Stimulated activated CD8-positive, alpha-beta memory T cell treated with anti-CD3 and anti-CD28 coated beads, Interleukin-2, amount 100 ng/mL, for 1 hour (primary cell): Measurements from ENCODE around the gene NT5DC1.

Source experiments
- DNase-seq, 2 donors: peaks; one replicate each; pipeline ENCODE4 v3.0.0-alpha.2; 2020; ENCODE audit warnings: low read depth in 2 of 2

The NT5DC1 gene

DNA sequence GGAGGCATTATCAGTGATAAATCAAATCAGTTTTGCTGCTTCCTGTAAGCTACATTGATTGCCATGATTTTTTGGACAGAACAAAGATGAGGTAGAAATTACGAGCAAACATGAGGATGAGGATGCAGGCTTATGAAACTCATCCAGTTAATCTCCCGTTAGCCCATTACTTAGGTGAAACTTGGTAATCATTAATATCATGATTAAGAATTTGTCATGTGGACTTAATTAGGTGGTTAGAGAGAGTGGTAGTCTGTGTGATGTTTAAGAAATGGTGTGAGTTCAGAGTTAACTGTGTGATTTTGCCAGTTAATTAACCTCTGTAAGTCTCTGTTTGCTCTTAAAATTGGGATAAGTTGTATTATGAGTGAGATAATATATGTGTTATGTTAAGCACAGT is 91.2 kb downstream of the NT5DC1 start:
- DNase-seq: no peak

DNA sequence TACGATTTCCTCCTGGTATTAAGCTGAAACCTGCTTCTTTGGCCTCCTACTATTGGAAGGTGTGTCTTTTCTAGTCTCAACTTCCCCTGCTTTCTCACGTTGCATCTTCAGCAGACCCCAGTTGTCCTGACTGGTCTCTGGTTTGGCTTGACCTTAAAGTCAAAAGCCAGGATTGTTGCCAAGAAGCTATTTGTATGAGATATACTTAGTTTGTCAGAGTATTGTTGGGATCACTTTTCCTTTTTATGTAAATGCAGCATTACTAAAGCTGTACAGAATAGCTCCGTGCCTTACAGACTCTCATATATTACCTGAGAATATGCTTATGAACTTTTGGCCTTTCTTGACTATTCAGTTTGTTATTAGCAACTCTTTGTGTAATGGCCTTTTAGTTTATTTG is 92.1 kb downstream of the NT5DC1 start:
- DNase-seq: no peak

DNA sequence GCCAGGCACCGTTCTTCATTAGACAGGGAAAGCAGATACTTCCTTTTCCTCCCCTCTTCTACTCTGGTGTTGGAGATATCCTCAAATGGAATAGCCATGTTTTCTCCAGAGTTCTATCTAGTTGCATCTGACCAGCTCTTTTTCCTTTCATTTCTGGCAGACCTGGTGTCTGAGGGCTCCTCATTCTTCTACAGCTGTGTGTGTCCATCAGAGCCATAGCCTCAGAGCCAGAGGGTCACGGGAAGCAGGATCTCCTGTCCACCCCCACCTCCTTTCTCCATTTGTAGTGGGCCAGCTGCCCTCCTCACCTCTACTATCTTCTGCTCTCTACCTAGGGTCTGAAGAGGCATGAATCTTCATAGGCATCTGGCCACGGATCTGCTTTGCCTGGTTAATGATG is 96.2 kb downstream of the NT5DC1 start:
- DNase-seq: no peak

DNA sequence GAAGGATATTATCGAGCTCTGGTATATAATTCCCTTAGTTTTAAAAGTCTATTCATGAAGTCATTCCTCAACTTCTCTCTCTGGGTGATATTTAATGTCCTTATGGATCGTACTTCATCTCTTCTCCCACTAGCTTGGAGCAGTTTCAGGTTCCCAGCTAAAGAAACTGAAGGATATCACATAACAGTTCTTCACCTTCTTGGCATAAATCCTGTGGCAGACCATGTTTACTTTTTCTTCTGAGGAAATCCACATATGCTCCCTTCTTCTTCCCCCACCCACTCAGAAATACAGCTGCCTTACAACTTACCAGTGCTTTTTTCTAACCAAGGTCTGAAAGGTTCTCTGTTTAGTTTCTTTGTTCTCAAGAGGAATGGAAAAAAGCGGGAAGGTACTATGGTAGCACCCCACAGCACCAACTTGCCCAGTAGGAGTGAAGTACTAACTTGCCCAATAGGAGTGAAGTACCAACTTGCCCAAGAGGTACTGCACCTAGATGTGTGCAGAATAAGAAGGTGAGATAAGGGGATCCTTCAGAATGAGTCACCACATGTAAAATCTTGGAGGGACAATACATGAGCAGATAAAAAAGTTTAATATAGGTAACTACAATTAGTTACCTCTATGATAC is 100.1 kb downstream of the NT5DC1 start:
- no peak for DNase-seq

DNA sequence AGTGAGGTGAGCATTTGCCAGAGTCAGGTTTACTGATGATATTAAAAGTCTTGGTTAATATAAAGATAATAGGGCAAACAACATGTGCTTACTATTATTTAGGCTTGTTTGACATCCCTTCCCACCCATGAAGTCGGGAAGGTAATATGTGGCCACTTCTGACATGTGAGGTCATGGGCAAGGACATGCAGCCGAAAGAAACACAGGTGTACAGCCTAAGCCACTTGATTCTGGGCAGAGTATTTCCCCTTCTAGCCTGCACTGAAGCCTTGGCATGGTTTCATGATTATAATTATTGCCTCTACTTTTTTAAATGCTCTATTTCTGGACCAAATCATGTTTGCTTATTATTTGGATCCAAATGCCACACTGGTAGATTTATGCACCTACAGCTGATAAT is 100.9 kb downstream of the NT5DC1 start:
- no peak for DNase-seq

DNA sequence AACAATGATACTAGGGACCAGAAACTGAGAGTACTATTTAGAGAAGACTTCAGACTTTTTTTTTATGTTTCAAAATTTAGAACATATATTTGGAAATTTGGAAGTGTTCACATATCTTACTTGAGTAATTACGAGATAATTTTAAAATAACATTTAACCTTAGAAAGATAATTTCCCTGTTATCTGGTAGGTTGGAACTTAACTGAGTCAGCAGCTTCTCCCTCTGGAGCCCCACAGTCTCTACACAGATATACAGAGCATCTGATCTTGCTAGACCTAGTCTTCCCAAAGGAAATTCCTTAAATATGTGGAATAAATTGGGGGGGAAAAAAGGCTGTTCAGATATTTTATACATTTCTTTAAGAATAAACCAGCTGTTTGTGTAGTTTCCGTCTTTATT is 104.6 kb downstream of the NT5DC1 start:
- no peak for DNase-seq

DNA sequence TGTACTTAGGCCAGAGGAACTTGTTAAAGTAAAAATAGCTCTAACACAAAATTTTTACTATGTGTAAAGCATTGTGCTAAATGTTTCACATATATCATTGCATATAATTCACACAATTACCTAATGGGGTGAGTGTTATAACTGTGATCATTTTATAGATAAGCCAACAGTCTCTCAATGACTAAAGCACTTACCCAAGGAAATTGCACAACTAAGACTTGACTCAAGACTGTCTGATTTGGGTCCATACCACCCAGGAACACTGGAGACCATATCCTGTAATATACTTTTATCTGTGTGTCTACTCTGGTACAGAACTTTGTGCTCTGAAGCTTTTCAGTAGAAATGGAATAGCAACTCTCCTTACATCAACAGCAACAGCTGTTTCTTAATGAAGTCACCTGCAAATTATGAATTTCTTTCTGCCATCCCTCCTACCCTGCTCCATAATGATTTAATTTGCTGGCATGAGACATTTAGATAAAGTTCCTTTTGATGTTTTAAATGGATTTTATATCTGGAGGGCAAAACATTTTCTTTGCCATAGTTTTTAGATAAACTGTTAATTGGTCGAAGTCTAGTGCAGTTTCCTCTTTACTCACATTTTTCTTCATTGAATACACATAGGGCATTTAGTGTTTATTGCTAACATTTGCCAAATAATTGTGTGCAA is 105.7 kb downstream of the NT5DC1 start:
- DNase-seq: no peak

DNA sequence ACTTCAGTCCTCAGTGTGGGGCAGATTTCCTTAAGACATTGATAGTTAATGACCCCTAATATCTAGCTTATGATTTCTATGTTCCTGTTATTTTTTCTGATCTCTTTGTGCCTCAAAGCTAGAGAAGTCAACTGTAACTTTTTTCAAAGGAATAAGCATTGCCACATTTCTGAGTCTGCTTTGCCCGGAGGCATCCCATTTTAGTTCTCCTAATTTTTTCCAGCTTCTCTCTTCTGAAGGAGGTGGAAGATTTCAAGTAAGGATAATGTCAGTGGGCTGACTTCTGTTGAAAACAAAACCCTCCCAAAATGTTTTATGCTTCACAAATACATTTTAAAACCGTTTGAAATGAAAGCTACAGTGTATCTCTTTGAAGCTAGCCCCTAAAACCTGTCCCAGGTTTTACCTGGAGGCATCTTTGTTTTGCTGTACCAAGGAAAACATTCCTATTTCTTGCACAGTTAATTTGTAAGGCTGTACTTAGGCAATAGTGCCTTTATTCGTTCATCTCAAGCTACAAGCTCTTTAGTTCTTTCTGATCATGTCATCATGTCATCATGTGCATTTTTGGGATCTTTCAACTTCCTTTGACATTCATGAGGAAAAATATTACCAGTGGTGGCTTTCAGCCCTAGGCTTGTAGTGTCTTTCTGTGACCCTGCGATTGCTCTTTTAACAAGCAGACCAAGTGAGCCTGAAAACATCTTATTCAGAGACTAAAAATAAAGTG is 107.6 kb downstream of the NT5DC1 start:
- no peak for DNase-seq

DNA sequence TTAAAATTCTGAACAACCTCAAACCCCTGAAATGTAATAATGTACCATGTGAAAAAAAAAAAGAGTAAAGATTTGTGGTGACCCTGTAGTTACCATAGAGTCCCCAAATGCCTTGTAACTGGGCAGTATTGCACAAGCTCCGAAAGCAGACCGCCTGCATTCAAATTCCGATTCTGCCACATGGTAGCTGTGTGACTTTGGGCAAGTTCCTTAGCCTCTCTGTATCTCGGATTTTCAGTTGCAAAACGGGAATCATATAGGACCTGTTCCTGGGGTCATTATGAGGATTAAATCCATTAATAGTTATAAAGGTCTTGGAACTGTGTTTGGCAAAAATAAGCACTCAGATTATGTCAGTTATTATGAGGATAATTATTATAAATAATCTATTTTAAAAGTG is 109.7 kb downstream of the NT5DC1 start:
- DNase-seq: no peak

DNA sequence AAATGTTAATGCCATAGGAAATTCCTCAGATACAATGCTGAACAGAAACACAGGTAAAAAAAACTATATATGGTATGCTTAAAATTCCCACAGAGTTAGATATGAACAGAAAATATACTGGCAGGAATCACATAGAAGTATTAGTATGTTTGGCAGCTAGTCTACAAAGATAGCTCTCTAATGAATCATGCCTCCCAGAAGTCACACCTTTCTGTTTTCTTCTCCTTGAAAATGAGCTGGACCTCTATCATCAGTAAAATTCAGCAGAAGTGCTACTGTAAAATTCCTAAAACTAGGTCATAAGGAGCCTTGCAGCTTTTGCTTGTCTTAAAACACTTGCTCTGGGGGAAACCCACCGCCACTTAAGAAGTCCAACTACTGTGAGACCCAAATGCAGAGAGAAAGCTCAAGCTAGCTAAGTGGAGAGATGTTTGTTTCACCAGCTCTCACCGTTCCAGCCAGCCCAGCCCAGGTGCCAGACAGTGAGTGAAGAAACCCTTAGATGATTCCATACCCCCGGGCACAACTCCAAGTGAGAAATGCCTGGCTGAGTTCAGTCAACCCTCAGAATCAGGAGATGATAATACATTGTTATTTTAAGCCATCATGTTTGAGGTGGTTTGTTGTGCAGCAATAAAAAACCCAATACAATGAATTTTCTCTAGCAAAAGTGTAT is 110.2 kb downstream of the NT5DC1 start:
- DNase-seq: no peak

DNA sequence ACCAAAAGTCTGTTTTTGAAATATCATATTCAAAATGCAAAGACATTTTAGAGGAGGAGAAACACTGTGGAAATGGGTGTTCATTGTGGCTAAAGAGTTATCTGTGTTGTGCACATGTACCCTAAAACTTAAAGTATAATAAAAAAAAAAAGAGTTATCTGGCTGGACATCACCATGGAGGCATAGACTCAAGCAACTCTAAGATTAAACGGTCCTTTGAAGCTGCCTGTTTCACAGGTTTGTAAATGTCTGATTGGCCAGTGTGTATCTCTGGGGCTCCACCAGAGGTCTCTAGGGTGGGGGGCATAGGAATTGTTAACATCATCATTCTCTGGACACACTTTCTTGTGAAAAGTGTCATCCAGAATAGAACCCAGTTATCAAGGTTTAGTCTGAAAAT is 114.0 kb downstream of the NT5DC1 start:
- DNase-seq: no peak

DNA sequence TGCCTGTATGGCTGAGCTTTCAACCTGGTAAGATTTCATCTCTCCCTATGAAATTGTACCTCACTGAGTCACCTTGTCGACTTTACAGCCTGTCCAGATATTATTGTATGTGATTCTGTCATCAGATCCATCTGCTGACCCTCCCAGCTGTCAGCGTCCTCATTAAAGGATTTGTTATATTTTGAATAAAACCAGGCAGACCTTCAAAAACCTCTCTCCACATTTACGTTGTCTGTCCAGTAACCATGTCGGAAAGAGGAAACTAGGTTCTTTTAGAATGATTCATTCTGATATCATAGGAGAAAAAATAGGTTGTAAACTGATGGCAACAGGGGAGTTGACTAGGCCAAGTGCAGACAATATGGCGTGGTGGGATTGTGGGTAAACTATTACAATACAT is 114.8 kb downstream of the NT5DC1 start:
- DNase-seq: no peak

DNA sequence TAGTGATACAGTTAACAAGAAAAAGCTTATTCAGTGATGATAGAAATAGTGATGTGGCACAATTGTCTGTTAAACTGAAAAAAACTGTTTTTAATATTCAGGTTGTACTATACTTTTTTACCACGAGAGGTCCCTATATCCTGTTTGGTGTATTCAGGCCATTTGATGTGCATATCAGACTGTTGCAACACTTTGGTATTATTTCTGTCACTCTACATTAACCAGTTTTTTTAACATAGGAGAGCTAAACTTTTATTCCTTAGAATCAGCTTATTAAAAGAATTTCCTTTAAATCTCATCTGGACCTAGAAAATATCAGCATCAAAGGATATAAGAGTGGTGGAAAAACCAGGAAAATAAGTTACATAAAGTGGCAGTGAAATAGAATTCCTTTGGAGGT is 116.4 kb downstream of the NT5DC1 start:
- DNase-seq: no peak

DNA sequence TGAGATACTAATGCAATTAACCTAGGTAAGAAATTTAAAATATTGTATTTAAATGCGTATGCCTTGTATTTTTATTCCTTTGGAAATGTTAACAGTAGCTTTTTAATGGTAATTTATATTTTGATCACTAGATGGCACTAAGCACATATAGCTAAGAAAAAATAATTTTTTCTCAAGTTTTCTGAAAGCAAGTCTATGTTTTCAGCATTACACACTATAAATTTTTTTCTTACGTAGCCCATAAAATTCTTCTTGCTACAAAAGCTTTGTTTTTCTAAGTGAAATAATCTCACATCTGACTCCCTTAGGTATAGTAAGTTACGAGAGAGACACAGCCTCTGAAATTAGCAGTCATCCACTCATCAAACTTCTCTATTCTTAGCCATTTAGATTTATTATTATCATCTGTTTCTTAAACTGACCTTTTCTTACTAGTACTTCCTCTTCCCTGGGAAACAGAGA is 117.5 kb downstream of the NT5DC1 start:
- no peak for DNase-seq

DNA sequence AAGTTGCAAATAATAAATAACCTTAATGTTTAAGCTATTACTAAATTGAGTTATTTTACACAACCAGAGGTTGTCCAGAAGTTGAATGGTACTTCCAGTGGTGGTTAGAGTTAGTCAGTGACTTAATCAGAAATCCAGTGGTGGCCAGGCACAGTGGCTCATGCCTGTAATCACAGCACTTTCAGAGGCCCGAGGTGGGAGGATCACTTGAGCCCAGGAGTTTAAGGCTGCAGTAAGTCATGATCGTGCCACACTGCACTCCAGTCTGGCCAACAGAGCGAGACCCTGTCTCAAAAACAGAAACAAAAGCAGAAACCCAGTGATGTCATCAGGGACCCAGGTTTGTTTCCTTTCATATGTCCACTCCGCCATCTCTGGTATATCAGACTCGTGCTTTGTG is 118.2 kb downstream of the NT5DC1 start:
- no peak for DNase-seq

DNA sequence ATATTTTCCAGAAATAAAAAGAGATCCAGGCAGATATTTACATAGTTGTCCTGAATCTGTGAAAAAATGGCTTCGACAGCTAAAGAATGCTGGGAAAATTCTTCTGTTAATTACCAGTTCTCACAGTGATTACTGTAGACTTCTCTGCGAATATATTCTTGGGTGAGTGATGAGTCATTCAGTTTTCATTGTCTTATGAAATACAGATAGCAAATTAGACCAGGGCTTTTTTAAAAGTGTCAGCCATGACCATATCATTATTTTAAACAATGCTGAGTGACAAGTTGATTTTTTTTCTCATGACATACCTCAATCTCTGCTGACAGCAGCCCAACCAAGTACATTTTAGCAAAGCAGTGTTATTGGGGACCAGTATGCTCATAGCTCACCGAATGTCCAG is 120.4 kb downstream of the NT5DC1 start:
- no peak for DNase-seq

DNA sequence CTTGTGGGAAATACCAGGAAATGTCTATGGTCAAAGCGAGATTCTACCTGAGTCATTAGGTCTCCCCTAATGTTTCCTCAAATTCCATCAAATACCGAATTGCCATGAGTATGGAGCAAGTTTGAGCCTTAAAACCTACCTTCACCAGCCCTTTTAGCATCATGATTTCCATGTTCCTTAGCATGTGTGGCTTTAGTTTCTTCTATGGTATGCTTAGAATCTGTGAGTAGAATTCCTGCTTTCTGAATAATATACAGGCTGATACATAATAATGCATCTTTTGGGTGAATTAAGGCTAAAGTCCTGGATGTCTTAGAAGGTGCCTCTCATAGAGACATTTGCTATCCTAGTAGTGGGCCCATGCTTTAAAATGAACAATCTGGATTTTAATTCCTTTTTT is 121.3 kb downstream of the NT5DC1 start:
- DNase-seq: no peak

DNA sequence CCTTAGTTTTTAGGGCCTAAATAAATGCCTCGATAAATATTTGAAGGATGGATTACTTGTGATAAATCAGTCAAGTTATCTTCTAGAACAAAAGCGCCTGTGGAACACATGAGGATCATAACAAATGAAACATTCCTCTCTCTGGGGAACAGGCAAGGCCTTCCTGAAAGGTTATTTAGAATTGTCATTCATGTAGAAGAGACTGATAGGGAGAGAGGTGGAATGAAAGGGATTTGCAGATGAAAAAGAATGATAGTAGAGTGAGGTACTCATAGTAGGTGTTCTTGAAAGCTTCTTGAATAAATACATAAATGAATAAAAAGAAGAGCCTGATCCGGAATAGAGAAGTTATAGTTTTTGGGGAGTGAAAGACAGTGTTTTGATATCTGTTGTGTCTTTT is 122.7 kb downstream of the NT5DC1 start:
- no peak for DNase-seq

DNA sequence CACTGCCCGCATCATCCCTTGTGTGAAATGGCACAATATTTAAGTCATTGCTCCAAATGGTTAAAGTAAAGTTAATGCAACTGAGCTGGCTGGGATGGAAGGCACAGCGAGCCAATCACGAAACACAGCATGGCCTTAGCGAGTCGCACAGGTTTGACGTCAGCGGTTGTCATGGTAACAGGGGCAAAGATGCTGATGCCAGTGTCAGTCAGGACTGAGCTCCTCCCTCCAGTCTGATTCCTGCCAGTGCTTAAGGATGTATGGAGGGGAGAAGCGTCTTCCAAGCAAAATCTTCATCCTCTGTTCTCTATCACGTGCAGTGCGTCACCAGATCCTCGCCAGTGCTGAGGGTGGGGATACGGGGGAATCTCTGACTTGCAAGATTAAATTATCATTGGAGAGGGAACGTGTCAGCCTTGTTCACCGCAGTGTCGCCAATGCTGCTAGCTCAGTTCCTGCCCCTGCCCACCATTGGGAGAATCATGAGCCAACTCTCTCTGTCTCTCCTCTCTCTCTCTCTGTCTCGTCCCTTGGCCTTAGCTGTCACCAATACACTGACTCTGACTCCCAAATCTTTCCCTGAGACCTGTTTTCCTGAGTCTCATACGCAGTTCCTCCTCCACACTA is 128.7 kb downstream of the NT5DC1 start:
- DNase-seq: no peak

DNA sequence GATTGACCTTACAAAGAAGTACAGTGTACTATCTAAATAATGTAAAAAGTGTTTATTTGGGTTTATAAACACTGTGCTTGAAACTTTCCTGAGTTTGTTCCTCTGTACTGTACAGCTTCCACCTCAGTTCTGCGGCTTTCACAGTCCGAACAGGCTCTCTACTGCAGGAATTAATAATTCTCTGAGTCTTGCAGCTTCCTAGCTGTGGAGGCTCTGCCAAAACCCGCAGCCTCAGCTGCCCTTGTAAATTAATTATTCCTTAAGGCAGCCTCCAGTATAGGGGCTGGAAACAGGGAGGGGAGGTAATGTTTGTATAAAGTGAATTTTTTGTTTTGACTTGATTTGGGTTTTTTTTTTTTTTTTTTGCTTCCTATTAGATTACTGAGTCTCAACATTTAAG is 134.0 kb downstream of the NT5DC1 start:
- no peak for DNase-seq

DNA sequence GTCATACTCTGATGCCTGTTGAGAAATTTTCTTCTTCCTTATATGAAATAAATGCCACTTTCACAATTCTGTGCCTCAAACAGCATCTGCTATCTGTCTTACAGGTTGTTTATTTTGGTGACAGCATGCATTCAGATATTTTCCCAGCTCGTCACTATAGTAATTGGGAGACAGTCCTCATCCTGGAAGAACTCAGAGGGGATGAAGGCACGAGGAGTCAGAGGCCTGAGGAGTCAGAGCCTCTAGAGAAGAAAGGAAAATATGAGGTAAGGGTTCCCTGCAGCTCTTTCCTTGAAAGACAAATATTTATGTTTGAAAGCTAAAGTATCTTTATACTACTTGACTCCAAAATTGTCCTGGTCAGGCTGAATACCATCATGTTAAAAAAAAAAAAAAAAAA is 137.4 kb downstream of the NT5DC1 start:
- DNase-seq: no peak

DNA sequence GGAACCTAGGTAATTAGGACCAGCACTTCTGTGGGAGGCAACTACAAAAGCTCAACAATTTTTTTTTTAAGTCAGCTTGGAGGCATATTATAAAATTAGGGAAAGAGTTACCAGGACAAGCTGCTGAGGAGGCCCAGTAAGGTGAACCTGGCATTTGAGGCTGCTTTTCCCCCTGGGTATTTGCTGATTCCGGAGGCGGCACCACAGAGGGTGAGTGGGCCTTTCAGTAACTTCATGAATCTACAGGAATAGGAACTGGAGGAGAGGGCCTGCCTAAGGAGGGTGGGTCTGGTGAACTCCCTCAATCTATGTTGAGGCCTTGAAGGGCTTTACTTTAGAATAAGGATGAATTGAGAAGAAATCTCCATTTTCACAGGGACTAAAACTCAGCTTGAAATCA is 138.6 kb downstream of the NT5DC1 start:
- no peak for DNase-seq
